ENCODE measurements around the gene ULBP3.
"Not testable (repeated sequence)": the region's sequence is repeated elsewhere in the genome, so short reads cannot be mapped to it uniquely, and the experiment has no call there.

Gene ULBP3

DNA sequence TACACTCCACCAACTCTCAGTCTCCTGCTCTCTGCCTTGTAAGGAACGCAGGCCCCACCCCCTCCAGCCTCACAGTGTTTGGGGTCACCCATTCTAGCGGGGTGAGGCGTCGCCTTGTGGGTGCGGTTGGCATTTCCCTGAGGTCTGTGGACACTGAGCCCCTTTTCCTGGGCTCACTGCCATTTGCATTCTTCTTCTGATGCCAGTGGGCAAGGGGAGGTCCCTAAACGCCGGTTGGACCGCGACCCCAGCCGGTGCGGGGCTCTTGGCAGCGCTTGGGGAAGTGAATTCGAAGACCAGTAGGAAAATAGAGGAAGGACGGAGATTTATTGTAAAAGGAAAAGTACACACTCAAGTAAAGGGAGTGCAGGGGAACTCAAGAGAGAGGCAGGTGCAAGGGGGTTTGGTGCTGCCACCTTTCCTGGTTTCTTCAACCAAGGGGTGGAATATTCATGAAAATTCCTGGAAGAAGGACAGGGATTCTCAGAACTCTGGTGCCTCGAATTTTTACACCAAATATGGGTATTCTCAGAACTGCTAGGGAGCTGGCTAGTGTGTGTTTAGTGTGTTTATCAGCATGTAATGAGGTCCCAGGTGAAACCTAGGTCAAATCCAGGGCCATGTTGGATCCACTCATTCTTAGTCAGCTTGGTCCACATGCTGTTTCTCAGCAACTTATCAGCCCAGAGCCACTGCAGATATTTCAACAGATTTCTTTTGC is 53.5 kb downstream of the ULBP3 start:
- DNase-seq (ENCODE audit: low read depth, low spot score) = not testable (repeated sequence)

DNA sequence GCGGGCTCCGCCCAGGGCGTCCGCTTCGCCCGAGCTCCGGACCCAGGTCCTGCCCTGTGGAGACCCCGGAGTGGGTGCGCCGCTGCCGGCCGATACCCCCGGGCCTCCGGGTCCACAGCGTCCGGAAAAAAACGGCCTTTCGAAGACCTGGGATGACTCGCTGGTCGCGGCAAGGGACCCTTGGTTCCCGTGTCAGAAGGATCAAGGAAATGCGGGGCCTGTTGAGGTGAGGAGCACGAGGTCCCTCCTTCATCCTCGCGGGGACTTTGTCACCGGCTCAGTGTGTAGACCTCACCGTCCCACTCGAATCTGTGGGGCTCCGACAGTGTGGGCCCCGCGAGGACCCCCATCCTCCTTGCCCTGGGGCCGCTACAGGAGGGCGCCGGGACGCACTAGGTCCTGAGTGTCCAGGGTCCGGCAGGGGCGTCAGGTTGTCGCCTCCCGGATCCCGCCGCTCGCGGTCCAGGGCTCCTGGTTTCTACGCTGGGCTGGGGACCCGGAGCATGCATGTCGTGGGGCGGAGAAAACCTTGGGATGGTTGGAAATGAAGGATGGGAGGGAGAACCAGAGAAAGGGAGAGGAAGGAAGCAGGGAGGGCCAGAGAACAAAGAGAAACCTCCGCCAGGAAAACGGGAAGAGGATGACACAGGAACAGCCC is 54.2 kb downstream of the ULBP3 start:
- not testable (repeated sequence) for DNase-seq (ENCODE audit: low read depth, low spot score)

DNA sequence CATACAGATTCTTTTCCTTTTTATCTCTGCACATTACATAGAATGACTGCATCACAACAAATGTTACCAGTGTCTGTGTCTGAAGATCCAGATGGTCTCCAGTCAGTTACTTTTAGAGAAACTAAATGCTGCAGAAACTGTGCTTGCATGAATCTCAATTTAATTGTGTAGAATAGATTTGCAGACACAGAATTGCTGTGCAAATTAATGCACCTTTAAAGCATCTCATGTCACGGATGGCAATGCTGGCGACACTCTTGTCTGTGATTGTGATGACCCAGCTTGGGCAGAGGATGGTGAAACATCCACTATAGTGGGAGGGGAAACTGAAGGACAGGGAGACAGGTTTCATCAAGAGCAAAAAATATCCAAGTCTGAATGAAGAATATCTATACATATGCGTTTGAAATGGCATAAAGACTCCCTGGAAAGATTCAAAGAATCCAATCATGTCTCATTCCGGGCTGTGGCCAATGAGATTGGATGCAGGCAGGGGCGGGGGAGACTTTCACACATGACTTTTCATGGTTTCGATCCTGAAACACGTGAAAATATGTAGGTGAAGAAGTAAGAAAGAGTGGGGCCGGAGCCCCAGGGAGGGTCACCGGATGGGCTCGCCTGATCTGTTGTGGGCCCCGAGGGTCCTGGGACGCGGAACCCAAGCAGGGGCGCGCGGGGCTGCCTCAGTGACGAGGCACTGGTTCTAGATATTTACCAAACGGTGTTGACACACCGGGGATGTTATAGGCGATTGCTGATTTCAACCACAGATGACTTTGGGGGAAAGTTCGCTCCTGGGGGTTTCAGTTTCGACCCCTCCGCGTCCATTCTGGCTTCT is 54.9 kb downstream of the ULBP3 start:
- not testable (repeated sequence) for DNase-seq (ENCODE audit: low read depth, low spot score)

DNA sequence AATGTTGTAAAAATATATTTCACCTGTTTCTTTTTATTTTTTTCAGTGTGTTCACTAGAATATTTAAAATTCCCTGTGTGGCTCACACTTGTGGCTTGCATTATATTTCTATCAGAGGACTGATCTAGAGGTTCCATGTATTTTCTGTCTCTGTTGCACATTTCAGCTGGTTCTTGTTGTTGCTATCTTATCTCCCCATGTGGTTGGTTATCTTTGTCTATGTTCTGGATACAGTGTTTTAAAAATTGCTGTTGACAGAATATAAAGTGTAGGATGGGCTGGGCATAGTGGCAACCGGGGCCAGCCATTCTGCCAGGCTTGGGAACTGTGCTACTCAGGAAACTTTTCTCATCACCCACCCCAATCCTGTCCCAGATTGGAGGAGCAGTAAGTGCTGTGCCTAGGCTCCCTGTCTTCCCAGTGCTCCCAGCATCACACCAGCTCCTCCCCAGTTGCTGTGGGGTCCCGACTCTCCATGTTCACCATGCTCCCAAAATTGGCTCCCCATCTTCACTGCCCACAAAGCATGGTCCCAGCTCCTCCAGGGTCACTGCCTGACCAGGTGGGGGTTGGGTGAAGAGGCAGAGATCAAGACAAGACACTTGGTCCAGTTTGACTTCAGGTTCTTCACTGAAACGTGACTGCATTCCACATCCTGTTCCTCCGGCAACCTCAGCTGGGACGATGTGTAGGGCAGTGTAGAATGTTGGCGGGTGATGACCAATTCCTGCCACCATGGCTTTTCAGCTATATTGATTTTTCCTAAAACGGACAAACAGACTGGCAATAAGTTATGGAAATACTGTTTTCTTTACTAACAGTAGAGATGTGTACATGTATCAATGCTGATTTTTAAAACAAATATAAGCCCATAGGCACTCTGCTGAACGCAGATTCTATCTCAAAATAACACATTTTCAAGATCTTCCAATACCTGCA is 55.8 kb downstream of the ULBP3 start:
- DNase-seq (ENCODE audit: low read depth, low spot score) = not testable (repeated sequence)

Data from activated naive CD8-positive, alpha-beta T cell treated with anti-CD3 and anti-CD28 coated beads, Interleukin-2, amount 50 U/mL, for 16 hours (primary cell).